ENCODE data around the gene RUNDC3A.
A peak's percentile ranks its signal among the peaks of the same experiment; 100 is the strongest.
"Not testable (repeated sequence)": the region's sequence is repeated elsewhere in the genome, so short reads cannot be mapped to it uniquely, and the experiment has no call there.

Gene RUNDC3A

DNA sequence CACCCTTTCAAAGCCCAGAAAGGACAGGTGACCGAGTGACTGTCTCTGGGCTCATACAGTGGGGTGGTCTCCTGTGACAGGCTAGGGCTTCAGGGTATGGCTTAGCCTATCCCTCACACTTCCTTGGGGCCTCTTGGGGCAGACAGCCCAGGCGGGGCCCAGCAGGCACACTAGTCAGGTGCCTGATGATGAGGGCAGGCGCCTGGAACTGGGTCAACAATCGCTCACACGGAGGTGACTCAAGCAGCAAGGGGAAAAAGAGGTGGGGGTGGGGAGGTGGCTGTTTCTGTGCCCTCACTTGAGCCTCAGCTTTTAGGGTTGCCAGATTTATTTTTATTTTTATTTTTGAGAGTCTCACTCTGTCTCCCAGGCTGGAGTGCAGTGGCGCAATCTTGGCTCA, 30.3 kb downstream of the RUNDC3A start:
- FAIRE-seq (no peak), DNase-seq (ENCODE audit: insufficient read length, low spot score) (no peak)

DNA sequence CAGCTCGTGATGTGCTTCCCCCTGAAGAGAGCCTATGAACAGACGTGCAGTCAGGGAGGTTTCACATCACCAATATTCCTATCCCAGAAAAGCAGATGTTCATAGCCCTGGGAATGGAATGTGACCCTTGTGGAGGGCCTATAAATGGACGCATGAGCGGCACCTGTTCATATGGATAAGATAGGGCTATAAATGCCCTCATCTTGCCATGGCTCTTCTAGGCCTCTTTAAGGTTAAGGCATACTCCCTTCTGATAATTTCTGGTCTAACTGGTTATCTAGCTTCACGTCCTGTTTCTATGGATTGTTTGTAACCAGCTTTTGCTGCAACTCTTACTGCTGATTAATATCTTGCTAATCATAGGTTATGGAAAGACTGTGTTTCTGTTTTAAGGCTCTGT, 32.2 kb downstream of the RUNDC3A start:
- FAIRE-seq; DNase-seq (ENCODE audit: insufficient read length, low spot score): not testable (repeated sequence)

DNA sequence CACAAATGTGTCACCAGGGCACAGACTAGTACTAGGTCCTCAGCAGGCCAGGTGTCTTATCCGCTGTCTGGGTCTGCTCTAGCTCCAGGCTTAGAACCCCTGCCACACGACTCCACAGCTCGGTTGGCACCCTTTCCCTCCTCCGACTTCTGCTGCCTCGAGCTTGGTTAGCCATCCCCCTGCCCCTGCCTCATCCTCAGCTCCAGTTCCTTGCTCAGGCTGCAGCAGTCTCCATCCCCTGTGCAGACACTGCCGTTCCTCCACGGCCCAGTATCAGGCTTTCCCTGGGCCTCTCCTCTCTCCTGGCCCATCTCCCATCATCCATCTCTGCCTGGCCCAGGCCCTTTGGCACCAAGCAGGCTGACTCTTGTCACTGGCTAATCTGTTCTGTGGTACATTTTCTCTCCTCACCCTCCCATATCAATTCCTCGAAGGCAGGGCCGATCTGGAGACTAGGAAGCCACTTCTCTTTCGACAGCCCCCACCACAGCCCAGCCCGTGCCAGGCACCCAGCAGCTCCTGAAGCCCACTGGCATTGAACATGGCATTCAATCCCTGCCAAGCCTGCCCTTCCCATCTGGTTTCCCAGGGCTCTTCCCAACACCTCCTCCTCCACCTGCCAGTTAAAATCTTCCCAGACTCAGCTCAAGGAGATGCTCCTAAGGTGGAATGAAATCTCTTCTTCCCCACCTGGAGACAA, 35.3 kb downstream of the RUNDC3A start:
- DNase-seq (ENCODE audit: insufficient read length, low spot score): no peak
- no peak for FAIRE-seq

DNA sequence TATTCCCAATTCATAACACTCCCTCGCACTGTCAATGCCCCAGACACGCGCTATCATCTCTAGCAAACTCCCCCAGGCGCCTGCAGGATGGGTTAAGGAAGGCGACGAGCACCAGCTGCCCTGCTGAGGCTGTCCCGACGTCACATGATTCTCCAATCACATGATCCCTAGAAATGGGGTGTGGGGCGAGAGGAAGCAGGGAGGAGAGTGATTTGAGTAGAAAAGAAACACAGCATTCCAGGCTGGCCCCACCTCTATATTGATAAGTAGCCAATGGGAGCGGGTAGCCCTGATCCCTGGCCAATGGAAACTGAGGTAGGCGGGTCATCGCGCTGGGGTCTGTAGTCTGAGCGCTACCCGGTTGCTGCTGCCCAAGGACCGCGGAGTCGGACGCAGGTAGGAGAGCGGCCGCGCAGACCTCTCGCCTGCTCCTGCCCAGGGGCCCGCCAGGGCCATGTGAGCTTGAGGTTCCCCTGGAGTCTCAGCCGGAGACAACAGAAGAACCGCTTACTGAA, 36.6 kb downstream of the RUNDC3A start, which contains the start of gene GRN:
TSS of gene GRN (plus strand) at position 364 of the 515 bp plus-strand sequence. CDS start 3,863 bp downstream, outside the sequence.
- FAIRE-seq (peak; percentile 99), DNase-seq (ENCODE audit: insufficient read length, low spot score) (peak; percentile 88)

DNA sequence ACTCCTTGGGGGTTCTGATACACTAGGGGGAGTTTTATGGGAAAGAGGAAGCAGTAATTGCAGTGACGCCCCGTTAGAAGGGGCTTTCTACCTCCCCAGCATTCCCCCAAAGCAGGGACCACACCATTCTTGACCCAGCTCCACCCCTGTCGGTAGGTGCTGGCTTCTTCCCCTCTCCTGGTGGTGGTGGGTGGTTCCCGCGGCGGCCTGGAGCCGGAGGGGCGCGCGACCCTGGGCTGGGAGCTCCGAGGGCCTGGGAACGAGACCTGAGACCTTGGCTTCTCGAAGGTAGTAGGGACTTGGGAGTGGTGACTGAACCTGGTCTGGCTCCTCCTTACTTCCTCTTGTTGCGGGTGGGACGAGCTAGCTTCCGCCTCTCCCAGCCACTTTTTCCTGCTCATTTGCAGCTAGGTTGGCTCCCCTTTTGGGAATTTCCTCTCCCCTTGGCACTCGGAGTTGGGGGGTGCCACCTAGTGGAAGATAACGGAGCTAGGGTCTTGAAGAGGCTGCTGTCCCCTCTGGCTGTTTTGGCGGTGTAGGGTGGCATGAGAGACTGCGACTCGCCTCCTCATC, 37.1 kb downstream of the RUNDC3A start:
- DNase-seq (ENCODE audit: insufficient read length, low spot score) (no peak), FAIRE-seq (peak; percentile 80)

DNA sequence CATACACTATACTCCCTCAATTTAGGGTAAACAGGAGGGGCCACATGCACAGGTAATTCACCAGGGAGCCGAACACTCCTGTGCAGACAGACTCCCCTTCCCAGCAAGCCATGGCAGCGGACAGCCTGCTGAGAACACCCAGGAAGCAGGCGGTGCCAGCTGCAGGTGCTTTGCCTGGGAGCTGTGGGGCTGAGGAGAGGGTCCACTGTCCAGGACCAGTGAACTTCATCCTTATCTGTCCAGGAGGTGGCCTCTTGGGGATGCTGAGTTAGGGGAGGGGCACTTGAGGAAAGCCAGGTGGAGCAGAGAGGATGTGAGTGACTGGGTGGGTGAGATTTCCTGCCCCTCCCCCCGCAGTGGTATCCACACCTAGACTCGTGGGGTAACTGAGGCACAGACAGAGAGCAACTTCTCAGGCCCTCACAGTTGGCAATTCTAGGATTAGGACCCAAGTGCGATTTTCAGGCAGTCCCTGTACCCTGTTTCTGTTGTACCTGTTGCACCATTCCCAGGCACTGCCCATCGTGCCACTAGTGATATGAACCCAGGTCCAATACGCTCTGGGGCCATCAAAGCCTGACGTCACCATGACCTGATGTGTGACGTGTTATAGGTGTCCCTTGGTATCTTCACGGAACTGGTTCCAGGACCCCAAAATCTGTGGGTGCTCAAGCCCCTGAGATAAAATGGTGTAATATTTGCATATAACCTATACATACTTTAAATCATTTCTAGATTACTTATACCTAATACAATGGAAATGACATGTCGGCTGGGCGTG, 37.9 kb downstream of the RUNDC3A start:
- DNase-seq (ENCODE audit: insufficient read length, low spot score) (no peak), FAIRE-seq (peak; percentile 45)

DNA sequence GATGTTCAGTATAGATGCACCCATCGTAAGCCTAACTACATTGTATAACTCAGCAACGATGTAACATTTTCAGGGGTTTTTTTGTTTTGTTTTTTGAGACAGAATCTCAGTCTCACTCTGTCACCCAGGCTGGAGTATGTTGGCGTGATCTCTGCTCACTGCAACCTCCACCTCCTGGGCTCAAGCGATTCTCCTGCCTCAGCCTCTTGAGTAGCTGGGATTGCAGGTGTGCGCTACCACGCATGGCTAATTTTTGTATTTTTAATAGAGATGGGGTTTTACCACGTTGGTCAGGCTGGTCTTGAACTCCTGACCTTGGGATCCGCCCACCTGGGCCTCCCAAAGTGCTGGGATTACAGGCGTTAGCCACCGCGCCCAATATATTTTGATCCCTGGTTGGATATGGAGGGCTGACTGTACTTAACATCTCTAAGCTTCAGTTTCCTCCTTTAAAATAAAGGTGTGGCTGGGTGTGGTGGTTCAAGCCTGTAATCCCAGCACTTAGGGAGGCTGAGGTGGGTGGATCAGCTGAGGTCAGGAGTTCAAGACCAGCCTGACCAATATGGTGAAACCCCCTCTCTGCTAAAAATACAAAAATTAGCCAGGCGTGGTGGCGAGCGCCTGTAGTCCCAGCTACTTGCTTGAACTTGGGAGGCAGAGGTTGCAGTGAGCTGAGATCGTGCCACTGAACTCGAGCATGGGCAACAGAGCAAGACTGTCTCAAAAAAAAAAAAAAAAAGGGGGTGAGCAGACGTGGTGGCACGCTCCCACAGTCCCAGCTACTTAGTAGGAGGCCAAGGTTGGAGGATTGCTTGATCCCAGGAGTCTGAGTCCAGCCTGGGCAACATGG, 39.0 kb downstream of the RUNDC3A start:
- DNase-seq (ENCODE audit: insufficient read length, low spot score): not testable (repeated sequence)
- FAIRE-seq: peak; percentile 56

DNA sequence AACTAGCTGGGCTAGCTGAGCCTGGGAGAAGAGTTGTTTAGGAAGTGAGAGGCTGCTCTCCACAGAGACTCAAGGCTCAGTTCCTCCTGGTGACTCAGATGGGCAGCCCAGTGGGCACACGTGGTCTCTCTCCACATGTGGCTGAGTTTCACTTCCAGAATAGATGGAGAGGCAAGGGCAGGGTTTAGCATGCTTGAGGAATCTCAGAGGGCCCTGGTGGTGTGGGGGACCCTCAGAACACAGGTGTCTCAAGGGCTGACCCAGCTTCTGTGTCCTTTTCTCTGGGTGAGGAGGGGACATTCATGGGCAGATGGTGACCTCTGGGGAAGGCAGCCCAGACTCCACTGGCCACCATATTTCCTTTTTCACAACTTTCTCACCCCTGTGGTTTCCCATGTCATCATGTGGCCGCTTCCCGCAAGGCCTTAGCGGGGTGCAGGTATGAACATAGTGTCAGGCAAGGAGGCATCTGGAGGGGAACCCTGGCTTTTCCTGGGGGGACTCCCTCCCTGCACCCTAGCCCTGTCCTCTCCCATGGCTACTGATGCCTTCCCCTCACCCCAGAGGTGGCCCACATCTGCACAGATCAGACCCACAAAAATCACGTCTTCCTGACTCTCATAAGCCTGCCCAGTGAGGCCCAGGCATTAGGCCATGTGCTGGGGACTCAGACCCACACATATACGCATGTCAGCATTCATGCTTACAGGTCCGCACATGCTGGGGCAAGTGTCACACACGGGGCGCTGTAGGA, 40.0 kb downstream of the RUNDC3A start:
- DNase-seq (ENCODE audit: insufficient read length, low spot score): peak; percentile 27

DNA sequence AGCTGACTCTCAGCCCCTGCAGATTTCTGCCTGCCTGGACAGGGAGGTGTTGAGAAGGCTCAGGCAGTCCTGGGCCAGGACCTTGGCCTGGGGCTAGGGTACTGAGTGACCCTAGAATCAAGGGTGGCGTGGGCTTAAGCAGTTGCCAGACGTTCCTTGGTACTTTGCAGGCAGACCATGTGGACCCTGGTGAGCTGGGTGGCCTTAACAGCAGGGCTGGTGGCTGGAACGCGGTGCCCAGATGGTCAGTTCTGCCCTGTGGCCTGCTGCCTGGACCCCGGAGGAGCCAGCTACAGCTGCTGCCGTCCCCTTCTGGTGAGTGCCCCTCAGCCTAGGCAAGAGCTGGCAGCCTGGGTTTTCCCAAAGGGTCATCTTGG, 40.6 kb downstream of the RUNDC3A start:
- DNase-seq (ENCODE audit: insufficient read length, low spot score): no peak
- FAIRE-seq: no peak

More for the DNA sequence above, 40.0 kb downstream of the RUNDC3A start:
- FAIRE-seq: peak; percentile 96

DNA sequence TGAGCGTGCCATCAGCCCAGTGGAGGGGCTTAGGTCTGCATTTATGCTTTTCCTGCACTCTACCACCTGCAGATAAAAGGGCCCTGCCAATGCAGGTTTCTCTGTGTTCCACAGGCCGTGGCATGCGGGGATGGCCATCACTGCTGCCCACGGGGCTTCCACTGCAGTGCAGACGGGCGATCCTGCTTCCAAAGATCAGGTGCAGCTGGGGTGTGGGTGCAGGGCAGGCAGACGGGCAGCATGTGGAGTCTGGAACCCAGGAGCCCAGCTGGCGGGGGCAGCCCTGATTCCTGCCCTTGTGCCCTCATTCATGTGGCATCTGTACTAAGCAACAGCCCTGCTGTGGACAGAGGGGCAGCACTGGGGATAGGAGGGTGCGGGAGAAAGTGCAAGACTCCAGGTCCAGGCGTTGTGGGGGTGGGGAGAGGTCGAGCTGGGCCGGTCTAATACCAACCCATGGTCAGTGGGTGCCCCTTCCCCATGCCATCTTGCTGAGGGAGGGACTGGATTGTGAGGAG, 41.2 kb downstream of the RUNDC3A start:
- DNase-seq (ENCODE audit: insufficient read length, low spot score): no peak
- no peak for FAIRE-seq

DNA sequence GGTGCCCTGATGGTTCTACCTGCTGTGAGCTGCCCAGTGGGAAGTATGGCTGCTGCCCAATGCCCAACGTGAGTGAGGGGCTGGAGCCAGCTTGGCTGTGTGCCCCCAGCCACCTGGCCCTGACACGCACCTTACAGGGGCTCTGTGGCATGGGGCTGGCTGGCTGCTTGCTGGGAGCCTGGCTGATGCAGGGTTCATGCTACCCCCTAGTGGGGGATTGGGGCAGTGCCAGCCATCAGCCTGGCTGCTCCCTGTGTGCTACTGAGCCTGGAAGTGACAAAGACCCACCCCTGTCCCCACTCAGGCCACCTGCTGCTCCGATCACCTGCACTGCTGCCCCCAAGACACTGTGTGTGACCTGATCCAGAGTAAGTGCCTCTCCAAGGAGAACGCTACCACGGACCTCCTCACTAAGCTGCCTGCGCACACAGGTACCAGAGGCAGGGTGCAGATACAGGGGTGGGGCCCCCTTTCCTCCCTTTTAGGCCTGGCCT, 42.4 kb downstream of the RUNDC3A start:
- DNase-seq (ENCODE audit: insufficient read length, low spot score) (peak; percentile 91), FAIRE-seq (peak; percentile 87)

DNA sequence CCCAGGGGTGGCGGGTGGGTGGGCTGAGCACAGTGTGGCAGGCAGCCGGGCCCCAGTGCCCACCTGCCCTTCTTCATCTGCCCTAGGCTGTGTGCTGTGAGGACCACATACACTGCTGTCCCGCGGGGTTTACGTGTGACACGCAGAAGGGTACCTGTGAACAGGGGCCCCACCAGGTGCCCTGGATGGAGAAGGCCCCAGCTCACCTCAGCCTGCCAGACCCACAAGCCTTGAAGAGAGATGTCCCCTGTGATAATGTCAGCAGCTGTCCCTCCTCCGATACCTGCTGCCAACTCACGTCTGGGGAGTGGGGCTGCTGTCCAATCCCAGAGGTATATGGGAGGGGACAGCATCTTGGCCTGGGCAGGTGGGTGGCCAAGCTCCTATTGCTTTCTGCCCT, 43.1 kb downstream of the RUNDC3A start:
- no peak for DNase-seq (ENCODE audit: insufficient read length, low spot score)
- no peak for FAIRE-seq

DNA sequence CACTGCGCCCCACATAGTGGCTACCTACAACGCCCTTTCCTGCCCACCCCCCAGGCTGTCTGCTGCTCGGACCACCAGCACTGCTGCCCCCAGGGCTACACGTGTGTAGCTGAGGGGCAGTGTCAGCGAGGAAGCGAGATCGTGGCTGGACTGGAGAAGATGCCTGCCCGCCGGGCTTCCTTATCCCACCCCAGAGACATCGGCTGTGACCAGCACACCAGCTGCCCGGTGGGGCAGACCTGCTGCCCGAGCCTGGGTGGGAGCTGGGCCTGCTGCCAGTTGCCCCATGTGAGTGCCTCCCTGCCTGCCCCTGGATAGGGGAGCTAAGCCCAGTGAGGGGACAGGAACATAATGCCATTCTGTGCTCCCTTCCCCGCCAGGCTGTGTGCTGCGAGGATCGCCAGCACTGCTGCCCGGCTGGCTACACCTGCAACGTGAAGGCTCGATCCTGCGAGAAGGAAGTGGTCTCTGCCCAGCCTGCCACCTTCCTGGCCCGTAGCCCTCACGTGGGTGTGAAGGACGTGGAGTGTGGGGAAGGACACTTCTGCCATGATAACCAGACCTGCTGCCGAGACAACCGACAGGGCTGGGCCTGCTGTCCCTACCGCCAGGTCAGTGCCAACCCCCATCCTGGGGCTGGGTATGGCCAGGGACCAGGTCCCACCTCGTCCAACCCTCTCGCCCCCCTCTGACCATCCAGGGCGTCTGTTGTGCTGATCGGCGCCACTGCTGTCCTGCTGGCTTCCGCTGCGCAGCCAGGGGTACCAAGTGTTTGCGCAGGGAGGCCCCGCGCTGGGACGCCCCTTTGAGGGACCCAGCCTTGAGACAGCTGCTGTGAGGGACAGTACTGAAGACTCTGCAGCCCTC, 43.8 kb downstream of the RUNDC3A start:
- FAIRE-seq (no peak), DNase-seq (ENCODE audit: insufficient read length, low spot score) (no peak)

DNA sequence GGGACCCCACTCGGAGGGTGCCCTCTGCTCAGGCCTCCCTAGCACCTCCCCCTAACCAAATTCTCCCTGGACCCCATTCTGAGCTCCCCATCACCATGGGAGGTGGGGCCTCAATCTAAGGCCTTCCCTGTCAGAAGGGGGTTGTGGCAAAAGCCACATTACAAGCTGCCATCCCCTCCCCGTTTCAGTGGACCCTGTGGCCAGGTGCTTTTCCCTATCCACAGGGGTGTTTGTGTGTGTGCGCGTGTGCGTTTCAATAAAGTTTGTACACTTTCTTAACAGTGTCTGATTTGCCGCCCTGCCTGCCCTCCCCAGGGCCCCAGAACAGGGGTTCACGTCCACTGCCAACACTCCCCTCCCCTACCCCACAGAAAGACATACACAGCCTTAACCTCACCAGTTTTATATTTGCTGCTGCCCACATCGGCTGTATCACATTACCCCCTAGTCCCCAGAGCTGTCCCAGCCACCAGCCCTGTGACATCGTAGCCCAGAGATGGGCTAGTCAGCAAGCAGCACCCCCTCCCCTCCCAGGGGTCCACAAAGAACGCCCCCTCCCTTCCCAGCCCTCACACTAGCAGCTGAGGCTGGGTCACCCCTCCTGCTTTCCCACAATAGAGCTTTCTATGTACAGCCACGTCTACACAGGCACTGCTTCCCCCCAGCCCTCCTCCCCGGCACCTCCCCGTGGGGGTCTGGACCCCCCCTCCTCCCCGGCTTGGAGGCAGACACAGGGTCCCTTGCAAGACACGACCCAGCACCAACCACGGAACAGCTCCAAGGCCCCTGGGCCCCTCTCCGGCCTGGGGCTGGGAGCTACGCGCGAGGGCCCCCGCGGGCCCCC, 44.6 kb downstream of the RUNDC3A start:
- DNase-seq (ENCODE audit: insufficient read length, low spot score): no peak
- FAIRE-seq: no peak

DNA sequence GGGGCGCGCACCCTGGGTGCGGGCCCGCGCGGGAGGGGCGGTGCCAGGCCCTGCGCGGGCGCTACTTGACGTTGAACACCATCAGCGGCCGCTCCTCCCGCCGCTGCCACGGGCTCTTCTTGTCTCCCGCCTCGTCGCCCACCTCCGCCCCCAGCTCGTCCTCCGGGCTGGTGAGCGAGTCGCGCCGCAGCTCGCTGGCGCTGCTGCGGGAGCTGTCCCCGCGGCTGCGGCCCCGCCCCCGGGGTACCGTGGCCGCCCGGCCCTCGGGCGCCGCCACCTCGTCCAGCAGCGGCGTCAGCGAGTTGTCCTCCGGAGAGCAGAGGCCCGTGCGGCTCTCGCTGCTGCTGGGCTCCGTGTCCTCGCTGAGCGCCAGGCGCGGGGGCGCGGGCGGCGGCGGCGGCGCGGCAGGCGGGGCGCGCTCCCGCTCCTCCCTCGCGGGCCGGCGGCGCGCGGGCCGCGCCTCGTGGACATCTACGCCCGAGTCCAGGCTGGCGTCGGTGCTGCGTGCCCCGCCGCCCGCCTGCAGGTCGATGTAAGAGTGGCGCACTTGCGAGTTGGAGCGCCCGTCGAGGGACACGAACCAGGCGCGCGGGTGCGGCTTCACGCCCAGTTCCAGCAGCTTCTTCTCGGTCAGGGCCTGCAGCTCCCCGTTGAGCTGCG, 45.4 kb downstream of the RUNDC3A start:
- no peak for FAIRE-seq
- no peak for DNase-seq (ENCODE audit: insufficient read length, low spot score)

DNA sequence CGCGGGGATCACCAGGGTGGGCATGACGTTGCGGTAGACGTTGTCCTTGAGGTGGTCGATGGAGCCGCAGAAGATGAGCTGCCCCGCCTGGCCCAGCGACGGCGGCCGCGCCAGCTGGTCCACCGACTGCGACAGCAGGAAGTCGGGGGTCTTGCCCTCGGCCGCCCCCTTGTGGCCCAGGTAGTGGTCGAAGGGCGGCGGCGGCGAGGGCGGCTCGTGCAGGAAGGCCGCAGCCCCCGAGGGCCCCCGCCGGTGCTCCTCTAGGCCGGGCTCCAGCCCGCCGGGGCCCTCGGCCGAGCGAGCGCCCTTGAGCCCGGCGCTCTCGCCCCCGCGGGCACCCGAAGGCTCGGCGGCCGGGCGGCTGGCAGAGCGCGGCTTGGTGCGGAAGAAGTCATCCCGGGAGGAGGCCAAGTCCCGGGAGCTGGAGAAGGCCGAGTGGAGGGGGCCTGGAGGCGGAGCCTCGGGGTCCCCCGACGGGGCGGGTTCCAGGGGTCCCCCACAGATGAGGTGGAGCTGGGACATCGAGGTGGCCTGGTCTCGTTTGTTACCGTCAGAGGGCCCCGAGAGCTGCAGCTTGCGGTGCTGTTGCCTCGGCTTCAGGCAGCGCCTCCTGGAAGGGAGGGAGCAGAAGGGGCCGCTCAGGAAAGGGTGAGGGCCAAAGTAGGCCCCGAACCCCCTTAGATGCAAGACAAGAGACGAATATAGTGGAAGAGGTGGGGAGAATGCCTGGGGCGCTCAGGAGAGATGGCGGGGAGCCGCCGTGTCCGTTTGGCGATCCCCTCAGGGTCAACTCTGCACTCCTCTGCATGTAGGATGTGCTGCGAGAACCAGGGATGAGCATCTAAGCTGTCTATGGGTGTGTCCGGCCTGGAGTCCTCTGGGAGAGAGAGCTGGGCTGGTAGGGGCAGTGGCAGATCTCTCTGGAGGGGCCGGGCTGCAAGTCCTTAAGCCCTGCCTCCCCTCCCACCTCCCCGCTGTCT, 46.5 kb downstream of the RUNDC3A start:
- no peak for FAIRE-seq

More for the DNA sequence above, 46.5 kb downstream of the RUNDC3A start:
- peak; percentile 90 for DNase-seq (ENCODE audit: insufficient read length, low spot score)

Data from GM19239 (cell line).